NCI-H2196 (cell line): Measurements from ENCODE around the gene GALNT17.
"Not testable (repeated sequence)": the region's sequence is repeated elsewhere in the genome, so short reads cannot be mapped to it uniquely, and the experiment has no call there.

Experiments
- DNase-seq: peaks from one replicate; lab custom pipeline; 2025; ENCODE audit not compliant: unreplicated experiment; lab: John Stamatoyannopoulos, UW

GALNT17 gene

DNA sequence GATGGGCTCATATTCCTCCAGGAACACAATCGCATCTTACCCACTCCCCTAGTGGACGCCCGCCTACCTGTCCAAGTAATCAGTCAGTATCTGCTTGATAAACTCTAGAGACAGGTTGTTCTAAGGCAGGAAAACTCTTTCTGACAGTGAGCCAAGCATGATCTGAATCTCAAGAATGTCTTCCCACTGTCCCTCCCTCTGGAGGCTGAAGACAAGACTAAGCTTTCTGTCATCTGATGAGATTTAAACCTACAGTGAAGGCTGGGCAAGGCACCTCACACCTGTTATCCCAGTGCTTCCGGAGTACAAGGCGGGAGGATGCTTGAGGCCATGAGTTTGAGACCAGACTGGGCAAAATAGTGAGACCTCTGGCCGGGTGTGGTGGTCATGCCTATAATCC lies 586.6 kb downstream of the GALNT17 start:
- no peak for DNase-seq

DNA sequence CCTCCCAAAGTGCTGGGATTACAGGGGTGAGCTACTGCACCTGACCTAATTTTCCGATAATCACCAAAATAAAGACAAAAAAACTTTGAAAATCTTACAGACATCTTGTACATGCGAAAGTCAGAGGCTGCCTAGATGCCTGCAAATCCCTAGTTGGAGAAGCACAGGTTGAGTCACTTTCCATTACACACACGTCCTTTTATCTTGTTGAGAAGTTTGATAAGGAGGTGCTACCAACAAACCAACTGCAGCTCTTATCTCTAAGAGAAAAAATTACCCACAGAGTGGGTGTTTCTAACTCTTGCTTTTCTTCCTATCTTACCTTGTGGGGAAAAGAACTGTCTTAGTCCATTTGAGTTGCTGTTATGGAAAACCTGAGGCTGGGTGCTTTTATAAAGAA lies 589.8 kb downstream of the GALNT17 start:
- no peak for DNase-seq

DNA sequence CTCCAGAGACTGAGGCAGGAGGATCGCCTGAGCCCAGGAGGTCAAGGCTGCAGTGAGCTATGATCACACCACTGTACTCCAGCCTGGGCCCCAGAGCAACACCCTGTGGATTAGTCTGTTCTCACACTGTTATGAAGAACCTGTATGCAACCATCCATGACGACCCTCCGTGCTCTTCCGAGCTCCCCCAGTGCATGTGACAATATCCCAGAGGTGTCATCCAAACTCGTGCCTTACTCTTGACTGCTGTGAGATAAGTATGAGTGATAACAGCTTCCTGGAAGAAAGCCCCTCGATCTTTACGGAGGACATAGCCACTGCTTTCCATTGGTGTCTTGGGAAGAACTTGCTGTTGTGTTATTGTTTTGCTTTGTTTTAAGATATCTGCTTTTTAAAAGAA lies 591.9 kb downstream of the GALNT17 start:
- DNase-seq, result no peak

DNA sequence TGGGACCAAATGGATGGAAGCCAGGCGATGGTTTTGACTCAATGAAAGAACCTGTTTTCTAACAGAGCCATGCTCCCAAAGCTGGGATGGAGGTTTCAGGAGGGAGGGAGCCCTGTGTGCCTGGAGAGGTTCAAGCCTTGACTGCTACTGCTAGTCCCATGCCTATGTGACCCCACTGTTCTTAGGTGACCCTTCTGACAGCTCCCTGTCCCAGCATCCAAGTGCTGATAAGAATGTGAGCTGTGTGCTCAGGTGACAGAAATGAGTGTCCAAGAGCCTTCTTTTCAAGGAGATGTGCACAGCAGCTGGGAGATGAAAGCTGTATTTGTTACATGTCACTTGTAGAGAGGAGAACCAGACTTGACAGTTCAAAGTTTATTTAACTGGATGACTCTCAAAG lies 595.4 kb downstream of the GALNT17 start:
- no peak for DNase-seq

DNA sequence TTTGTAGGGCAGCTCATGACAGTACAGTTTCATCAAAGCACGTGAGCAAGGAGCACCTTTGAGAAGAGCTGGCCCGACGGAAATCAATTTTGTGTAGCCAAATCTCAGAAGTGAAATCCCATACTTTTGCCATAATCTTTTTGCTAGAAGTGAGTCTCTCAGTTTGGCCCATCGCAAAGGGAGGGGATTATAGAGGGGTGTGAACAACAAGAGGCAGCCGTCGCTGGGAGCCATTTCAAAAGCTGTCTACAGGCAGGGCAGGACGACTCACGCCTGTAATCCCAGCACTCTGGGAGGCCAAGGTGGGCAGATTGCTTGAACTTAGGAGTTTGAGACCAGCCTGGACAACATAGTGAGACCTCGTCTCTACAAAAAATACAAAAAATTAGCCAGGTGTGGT lies 599.8 kb downstream of the GALNT17 start:
- DNase-seq, result no peak

DNA sequence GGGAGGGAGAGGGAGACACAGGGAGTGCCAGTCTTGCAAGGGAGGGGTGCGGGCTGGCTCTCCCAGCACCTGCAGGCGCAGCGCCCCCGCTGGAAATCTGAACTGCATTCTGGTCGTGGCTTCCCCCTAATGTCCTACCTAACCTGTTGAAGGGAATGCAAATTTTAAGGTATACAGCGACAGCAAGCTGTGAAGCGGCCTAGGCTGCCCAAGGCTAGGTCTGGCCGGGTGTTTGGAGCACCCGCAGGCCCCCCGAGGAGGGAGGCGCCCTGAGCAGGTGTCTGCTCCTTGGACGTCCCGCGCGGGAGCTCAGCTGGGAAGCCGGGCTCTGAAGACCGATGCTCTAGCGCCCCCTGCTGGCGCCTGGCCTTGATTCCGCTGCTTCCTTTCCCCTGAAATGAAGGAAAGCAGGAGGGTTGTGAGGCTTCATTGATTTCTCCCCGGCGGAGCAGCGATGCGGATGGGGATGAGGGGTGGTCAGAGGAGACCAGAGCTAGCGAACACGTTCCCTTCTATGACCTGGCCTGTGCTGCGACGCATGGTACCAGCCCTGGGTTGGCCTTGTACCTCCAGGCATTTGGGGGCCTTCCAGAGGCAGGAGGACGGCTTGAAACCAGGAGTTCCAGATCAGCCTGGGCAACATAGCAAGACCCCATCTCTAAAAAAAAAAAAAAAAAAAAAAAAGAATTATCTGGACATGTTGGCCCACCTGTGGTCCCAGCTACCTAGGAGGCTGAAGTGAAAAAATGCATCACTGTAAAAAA lies 601.3 kb downstream of the GALNT17 start:
- DNase-seq, result peak; percentile 87

DNA sequence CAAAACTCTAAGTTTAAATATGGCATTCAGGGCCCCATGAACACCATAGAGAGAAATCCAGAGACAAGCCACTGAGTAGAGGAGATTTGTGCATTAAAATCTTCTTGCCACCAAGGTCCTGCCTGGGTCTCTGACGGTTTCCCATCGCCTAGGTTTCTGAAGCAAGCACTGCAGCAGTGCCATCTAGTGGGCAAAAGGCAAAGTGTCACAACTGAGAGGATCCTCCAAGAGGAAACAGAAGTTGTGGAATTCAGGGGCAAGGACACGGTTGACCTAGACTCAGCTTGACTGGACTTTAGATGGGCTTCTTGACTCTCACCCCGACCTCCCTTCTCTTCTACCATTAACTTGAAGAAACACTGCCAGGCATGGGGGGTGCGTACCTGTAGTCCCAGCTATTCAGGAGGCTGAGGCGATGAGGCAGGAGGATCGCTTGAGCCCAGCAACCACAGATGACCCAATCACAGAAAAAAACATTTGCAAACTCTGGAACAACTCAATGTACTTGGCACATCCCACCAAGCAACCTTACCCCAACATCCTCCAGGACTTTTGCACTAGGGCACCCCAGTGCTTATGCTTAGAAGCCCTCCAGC lies 604.1 kb downstream of the GALNT17 start:
- DNase-seq, result peak; percentile 68

DNA sequence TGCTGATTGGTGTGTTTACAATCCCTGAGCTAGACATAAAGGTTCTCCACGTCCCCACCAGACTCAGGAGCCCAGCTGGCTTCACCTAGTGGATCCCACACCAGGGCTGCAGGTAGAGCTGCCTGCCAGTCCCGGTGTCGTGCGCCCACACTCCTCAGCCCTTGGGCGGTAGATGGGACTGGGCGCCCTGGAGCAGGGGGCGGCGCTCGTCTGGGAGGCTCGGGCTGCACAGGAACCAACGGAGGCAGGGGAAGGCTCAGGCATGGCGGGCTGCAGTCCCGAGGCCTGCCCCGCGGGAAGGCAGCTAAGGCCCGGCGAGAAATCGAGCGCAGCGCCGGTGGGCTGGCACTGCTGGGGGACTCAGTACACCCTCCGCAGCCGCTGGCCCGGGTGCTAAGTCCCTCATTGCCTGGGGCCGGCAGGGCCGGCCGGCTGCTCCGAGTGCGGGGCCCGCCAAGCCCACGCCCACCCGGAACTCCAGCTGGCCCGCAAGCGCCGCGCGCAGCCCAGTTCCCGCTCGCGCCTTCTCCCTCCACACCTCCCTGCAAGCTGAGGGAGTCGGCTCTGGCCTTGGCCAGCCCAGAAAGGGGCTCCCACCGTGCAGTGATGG lies 606.1 kb downstream of the GALNT17 start:
- not testable (repeated sequence) for DNase-seq

DNA sequence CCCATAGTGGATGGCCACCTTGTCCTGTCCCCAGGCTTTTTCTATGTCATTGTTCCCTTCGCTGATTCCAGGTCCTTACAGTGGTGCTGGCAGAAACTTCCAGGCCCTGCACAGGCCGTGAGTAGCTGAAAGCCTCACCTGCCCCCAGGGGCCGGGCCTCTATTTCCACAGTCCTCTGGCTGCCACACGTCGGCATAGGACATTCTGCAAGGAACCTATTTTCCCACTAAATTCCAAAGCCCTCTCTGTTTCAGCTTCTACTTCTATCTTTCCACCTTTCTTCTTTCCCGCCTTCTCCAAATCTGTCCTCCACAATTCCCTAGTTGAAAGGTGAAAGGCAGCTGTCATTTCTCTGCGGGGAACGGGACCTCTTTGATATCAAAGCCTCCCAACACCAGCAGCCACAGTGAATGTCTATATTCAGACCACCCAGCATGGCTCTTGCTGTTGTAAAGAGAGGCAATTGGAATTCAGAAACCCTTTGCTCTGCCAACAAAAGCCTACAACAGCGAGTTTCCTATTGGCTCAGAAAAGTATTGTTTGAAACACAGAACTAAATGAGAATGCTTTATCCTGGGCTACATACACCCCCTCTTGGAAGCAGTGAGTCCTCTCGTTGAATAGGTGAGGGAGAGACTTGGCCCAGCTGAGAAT lies 607.7 kb downstream of the GALNT17 start:
- no peak for DNase-seq

DNA sequence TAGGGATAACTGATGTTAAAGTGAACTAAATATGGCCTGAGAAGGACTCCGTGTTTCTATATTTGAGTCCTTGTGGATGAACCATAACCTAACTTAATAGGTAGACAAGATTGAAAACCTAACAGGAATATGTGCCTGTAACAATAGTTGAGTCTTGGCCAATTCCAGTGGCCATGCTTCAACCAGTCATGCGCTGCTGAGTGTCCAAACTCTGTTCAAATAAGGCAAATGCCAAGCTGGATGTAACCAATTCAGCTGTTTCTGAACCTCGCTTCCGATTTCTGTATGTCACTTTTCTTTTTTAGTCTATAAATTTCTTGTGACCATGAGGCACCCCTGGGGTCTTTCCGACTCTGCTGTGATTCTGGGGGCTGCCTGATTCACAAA lies 608.2 kb downstream of the GALNT17 start:
- DNase-seq, result no peak

DNA sequence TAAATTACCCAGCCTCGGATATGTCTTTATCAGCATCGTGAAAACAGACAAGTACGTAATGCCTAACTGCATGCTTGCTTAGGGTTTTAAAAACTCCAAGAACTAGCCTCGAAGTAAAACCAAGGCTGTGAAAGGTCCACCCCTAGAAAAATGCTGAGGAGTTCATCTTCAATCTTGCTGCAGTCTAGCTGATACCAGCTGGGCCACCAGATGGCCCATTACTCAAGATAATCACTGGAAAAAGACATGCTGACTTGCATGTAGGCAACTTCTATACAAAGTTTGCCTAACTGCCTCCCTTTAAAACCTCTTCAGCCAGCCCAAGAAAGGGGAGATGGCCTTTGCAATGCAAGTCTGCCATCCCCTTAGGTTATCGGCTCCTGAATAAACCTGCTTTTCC lies 614.1 kb downstream of the GALNT17 start:
- DNase-seq, result no peak

DNA sequence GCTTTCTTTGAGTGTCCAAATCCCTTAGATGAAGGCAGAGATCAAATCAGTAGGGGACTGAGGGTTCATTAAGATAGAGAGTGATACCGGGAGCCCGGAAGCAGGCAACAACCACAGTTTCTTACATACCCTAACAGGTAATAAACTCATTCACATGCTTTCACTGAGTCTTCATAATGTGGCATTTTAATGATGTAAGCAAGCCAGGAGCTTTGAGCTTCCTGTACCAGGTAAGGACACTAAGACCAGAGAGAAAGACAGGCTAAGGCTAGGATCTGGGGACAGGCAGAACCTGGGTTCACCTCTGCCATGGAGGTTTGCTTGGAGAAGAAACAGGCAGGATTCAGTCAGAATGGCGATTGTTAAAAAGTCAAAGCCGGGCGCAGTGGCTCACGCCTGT lies 618.3 kb downstream of the GALNT17 start:
- DNase-seq, result no peak

DNA sequence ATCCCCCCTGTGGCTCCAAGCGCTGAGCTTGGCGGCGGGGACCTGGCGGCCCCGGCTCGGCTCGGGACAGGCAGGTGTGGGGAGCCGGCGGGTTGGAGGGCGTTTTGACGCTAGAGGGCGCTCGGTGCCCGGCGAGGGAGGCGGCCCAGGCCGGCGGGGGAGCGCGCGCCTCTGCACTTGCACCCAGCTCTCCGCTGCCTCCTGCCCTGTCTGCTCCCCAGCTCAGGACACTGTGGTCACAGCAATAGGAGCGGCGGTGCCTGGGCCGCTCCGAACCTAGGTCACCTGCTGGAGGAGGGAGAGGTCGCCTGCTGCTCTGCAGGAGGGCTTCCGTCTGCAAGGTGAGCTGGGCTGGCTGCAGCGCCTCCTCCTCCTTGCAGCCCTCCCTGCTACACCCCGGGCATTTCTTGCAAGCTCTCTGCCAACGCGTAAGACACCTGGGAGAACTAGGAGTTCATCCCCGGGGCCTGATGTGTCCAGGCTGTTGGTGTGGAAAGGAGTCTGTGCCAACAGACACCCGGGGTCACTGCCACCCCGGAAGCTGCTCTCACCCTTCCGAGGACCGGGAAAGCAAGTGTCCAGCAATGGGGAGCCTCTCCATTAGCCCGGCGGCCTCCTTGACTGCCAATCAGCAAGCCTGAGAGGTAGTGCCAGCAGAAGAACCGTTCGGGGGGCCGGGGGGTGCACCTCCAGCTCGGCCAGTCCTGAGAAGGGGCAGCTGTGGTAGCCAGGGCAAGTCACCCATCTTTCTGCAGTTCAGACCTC lies 620.4 kb downstream of the GALNT17 start:
- no peak for DNase-seq

DNA sequence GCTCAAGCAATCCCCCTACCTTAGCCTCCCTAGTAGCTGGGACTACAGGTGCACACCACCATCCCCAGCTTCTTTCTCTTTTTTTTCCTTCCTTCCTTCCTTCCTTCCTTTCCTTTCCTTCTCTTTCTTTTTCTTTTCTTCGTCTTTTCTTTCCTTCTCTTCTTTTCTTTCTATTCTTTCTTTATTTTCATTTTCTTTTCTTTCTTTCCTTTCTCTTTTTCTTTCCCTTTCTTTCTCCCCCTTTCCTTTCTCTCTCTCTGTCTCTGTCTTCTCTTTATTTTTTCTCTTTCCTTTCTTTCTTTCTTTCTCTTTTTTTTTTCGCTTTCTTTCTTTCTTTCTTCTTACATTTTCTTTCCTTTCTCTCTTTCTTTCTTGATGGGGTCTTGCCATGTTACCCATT lies 621.3 kb downstream of the GALNT17 start:
- no peak for DNase-seq

DNA sequence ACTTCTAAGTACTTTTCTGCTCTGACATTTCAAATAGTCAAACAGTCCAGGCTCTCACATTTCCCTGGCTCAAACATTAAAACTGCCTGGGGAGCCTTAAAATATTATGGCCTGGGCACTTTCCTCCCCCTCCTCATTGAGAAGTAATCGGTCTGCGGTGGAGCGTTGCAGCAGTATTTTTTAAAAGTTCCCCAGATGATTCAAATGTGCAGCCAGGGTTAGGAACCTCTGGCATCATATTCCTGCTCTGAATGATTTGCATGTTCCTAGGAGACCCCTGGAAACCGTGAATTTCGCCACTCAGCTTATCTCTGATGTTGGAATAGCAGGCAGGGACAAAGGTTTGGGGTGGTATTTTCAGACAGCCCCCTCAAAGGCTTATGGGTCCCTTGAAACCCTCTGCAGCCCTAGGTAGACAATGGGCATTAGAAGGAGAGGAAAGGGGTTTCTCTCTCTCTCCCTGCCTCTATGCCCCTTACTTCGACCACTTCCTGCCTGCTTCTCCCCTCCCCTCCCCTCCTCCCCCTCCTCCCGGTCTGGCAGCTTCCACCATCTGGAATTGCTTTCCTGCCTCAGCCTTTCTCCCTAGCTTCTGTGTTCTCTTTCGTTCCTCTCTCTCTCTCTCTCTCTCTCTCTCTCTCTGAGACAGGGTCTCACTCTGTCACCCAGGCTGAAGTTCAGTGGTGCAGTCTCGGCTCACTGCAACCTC lies 622.2 kb downstream of the GALNT17 start:
- DNase-seq, result no peak

DNA sequence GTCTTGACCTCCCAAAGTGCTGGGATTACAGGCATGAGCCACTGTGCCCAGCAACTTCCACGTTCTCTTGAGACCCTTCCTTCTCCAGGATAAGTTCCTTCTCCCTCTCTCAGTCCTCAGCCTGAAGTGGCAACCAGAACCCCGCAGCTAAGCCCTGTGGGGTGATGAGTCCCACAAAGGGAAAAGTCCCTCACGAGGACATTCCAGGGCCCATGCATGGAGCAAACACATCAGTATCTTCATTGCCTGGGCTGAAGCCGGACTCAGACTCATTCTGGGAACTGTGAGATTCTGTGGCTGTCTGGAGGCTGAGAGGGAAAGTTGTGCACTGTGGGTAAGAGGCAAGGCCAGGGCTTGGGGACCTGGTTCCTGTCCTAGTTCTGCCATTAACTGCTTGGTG lies 622.9 kb downstream of the GALNT17 start:
- DNase-seq, result no peak

DNA sequence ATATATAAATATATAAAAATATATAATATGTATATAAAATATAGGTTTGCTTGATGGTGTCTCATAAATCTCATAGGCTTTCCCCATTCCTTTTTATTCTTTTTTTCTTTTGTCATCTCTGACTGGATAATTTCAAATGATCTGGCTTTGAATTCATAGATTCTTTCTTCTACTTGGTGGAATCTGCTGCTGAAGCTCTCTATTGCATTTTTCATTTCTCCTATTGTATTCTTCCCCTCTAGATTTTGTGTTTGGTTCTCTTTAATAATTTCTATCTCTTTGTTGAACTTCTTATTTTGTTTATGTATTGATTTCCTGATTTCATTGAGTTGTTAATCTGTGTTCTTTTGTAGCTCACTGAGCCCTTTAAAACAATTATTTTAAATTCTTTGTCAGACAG lies 629.4 kb downstream of the GALNT17 start:
- DNase-seq, result no peak
